Measurements from ENCODE around the gene LSM14A. TPM values are rescaled to one million over a fixed set of nuclear protein-coding genes. Genes with fewer than 3 reads are reported as not detected.

The LSM14A gene
- total and polyA plus RNA-seq, 2 donors (not counting 1 experiment from before 2014, with no cell fraction given), result 82.2 to 97.8 TPM

- Histone ChIP-seq H3K79me2 (ENCODE audit: control insufficient read depth, insufficient read depth, low read length) (peaks cover 92% of the 10 kb centered on the region), H3K9me3 (ENCODE audit: control insufficient read depth, insufficient read depth, low read depth, low read length) (no peaks in the 10 kb centered on the region), H2AFZ (ENCODE audit: low read length) (no peak overlapping the region), H4K20me1 (ENCODE audit: control insufficient read depth, extremely low read depth, insufficient read depth, low read length) (peaks cover 4% of the 10 kb centered on the region), H3K4me1 (ENCODE audit: control insufficient read depth, extremely low read depth, insufficient read depth, low read length) (peaks cover 7% of the 10 kb centered on the region), H3K27me3 (ENCODE audit: control insufficient read depth, insufficient read depth, low read length) (no peaks in the 10 kb centered on the region), H3K27ac (ENCODE audit: insufficient read depth, low read length) (no peak overlapping the region), H3K4me3 (replicated peaks in 1 of 4; ENCODE audit: control extremely low read depth in 1 of 4, insufficient read depth in 1 of 4, low read depth in 3 of 4, low read length in 4 of 4) (peak overlapping the region in 2 of 4 experiments; percentile 12 to 37), H3K36me3 (ENCODE audit: control insufficient read depth, insufficient read depth, low read length) (peaks cover 2% of the 10 kb centered on the region), H3K4me2 (ENCODE audit: extremely low read depth, insufficient read depth, low read length) (peak overlapping the region; percentile 77), H3K9ac (ENCODE audit: insufficient read depth, low read length) (no peak overlapping the region)
- no peak for TF ChIP-seq EZH2 (IDR thresholded peaks at IDR 0.05; ENCODE audit: low read length, missing control alignments)
- TF ChIP-seq CTCF (conservative IDR thresholded peaks at IDR 0.05 in 1 of 2, IDR thresholded peaks at IDR 0.05 in 1 of 2; ENCODE audit: low read depth in 1 of 2, low read length in 2 of 2), result no peak
- DNase-seq (ENCODE audit: low read depth in 2 of 2), result no peak
Measured at GRCh38 chr19:34176581-34176980, 4.3 kb downstream of the LSM14A start.

- Histone ChIP-seq H4K20me1 (ENCODE audit: control insufficient read depth, extremely low read depth, insufficient read depth, low read length) (peaks cover 4% of the 10 kb centered on the region), H3K4me1 (ENCODE audit: control insufficient read depth, extremely low read depth, insufficient read depth, low read length) (peaks cover 5% of the 10 kb centered on the region), H3K9ac (ENCODE audit: insufficient read depth, low read length) (no peak overlapping the region), H2AFZ (ENCODE audit: low read length) (no peak overlapping the region), H3K4me2 (ENCODE audit: extremely low read depth, insufficient read depth, low read length) (peak overlapping the region; percentile 16), H3K4me3 (replicated peaks in 1 of 4; ENCODE audit: control extremely low read depth in 1 of 4, insufficient read depth in 1 of 4, low read depth in 3 of 4, low read length in 4 of 4) (no peak overlapping the region), H3K79me2 (ENCODE audit: control insufficient read depth, insufficient read depth, low read length) (peaks cover 98% of the 10 kb centered on the region), H3K36me3 (ENCODE audit: control insufficient read depth, insufficient read depth, low read length) (peaks cover 2% of the 10 kb centered on the region), H3K9me3 (ENCODE audit: control insufficient read depth, insufficient read depth, low read depth, low read length) (no peaks in the 10 kb centered on the region), H3K27ac (ENCODE audit: insufficient read depth, low read length) (no peak overlapping the region), H3K27me3 (ENCODE audit: control insufficient read depth, insufficient read depth, low read length) (no peaks in the 10 kb centered on the region)
- TF ChIP-seq EZH2 (IDR thresholded peaks at IDR 0.05; ENCODE audit: low read length, missing control alignments) (no peak), CTCF (conservative IDR thresholded peaks at IDR 0.05 in 1 of 2, IDR thresholded peaks at IDR 0.05 in 1 of 2; ENCODE audit: low read depth in 1 of 2, low read length in 2 of 2) (no peak)
- DNase-seq (ENCODE audit: low read depth in 2 of 2), result no peak
Measured at GRCh38 chr19:34178274-34178610, 5.9 kb downstream of the LSM14A start.

- Histone ChIP-seq H3K4me2 (ENCODE audit: extremely low read depth, insufficient read depth, low read length) (peak overlapping the region; percentile 13), H3K4me3 (replicated peaks in 1 of 4; ENCODE audit: control extremely low read depth in 1 of 4, insufficient read depth in 1 of 4, low read depth in 3 of 4, low read length in 4 of 4) (no peak overlapping the region), H3K36me3 (ENCODE audit: control insufficient read depth, insufficient read depth, low read length) (peaks cover 2% of the 10 kb centered on the region), H3K27me3 (ENCODE audit: control insufficient read depth, insufficient read depth, low read length) (no peaks in the 10 kb centered on the region), H3K9me3 (ENCODE audit: control insufficient read depth, insufficient read depth, low read depth, low read length) (no peaks in the 10 kb centered on the region), H4K20me1 (ENCODE audit: control insufficient read depth, extremely low read depth, insufficient read depth, low read length) (peaks cover 4% of the 10 kb centered on the region), H3K9ac (ENCODE audit: insufficient read depth, low read length) (no peak overlapping the region), H2AFZ (ENCODE audit: low read length) (no peak overlapping the region), H3K27ac (ENCODE audit: insufficient read depth, low read length) (no peak overlapping the region), H3K79me2 (ENCODE audit: control insufficient read depth, insufficient read depth, low read length) (peaks cover 98% of the 10 kb centered on the region), H3K4me1 (ENCODE audit: control insufficient read depth, extremely low read depth, insufficient read depth, low read length) (peaks cover 5% of the 10 kb centered on the region)
- TF ChIP-seq EZH2 (IDR thresholded peaks at IDR 0.05; ENCODE audit: low read length, missing control alignments) (no peak), CTCF (conservative IDR thresholded peaks at IDR 0.05 in 1 of 2, IDR thresholded peaks at IDR 0.05 in 1 of 2; ENCODE audit: low read depth in 1 of 2, low read length in 2 of 2) (no peak)
- DNase-seq (ENCODE audit: low read depth in 2 of 2), result no peak
Measured at GRCh38 chr19:34179066-34179465, 6.8 kb downstream of the LSM14A start.
